Measurements from ENCODE around the gene LDLRAD3.
"Not testable (repeated sequence)": the region's sequence is repeated elsewhere in the genome, so short reads cannot be mapped to it uniquely, and the experiment has no call there.

The LDLRAD3 gene

GRCh38 chr11:35998634-35999033 is 54.8 kb downstream of the LDLRAD3 start:
- DNase-seq = no peak

DNA sequence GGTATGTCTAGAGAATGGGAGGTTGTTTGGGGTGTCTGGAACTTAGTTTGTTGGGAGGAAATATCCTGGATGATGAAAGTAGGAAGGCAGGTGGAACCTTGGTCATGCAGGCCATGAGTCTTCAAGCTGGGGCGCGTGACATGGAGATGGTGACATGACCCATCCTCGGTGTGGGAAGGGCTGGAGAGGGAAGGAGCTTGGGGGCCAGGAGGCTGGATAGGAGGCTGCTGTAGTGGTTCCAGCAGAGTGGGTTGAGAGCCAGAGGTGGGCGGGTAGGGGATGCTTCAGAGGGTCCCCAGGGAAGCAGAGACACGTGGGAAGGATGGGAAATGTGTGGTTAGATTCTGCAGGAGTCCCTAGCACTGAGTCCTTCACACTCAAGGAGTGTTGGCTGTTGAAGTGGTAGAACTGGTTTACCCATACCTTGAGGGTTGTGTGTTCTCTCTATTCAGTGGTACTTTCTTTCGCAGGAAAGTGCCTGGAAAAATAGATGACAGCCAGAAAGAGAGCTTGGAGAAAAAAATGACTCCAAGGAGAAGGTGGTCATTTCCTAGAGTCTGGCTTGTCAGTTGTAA is 56.8 kb downstream of the LDLRAD3 start:
- DNase-seq = peak; percentile 52

GRCh38 chr11:36002196-36002595 is 58.3 kb downstream of the LDLRAD3 start:
- DNase-seq = no peak

- no peak for DNase-seq
These were observed 58.9 kb downstream of the LDLRAD3 start for GRCh38 chr11:36002796-36003195.

DNA sequence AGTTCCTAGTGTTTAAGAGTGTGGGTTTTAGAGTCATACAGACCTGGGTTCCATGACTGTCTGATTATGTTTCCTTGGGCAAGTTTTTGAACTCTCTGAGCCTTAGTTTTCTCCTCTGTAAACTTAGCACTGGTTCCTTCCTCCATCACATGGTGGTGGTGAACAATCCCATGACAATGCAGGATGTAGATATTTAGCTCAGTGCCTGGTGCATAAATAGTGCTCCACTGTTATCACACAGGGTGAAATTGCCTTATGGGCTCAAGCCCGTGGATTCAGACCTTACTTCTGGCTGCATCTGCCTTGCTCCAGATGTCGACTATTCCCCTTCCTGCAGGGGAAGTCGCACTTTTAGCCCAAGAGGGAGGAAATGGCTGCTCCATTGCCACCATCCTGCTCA is 62.7 kb downstream of the LDLRAD3 start:
- no peak for DNase-seq

DNA sequence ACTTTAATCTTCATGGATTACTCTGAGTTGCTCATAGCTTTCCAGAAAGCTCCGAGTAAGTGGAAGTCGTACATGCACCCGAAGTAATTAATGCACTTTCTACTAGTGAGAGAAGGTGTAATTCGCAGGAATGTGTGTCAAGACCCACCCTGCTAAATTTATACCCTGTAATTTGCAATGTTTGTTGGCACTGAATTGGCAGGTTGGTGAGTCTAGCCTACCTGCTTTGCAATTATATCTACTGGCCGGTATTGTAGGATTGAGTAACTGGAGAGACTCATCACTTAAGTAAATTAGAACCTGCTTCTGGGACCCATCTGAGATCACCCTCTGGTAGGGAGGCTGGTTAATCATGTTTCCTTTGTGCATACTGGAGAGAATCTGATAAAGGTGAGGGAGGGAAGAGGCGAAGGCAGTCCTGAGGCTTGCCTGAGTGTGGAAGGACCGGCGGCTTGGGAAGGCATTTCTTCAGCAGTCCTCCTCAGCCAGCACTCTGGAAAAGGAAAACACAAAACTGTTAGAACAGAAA is 63.3 kb downstream of the LDLRAD3 start:
- DNase-seq = no peak

GRCh38 chr11:36008584-36008983 is 64.7 kb downstream of the LDLRAD3 start:
- no peak for DNase-seq

DNA sequence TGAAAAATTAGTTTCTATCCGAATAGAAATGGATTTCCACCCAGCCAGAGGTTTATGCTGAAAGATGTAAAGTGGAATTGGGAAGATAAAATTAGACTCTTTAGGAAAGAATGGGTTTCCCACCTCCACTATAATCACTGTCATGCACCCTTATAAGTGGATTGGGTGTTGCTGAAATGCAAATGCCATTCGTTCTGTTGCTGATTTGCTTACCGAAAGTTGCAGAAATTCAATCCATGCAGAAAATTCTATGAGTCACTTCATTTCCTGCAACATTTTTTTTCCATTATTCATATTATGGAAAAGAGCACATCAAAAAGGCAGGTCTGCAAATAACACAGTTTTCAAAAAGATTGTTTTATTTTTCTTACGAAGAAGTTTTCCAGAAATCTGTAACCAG is 65.6 kb downstream of the LDLRAD3 start:
- DNase-seq = no peak

DNA sequence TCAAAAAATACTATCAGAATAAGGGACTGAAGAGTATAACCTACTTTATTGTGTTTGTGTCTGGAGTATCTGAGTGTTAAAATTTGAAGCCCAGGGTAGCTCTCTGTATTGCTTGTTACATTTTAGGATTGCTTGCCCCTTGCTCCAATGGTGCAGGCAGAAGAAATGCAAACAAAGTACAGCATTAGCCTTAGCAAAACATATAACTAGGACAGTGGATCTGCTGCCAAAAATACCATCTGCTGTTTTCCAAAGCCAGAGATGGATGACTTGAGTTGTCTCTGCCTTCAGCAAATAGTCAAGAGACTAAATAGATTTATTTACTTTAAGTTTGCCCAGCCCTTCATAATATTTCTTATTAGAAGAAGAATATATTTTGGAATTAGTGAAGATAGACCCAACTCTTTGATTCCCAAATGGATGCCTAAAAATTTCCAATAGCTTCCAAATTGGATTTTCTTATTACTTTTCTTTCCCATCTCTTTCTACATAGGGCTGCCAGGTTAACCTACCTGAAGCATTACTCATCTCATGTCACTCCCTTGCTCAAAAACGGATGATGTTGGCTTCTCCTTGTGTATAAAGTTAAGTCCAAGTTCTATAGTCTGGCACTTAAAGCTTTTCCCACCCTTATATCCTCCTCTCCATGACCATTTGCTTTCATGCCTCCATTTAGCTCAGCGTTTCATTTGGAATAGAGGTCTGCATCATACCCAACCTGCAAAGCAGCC is 66.3 kb downstream of the LDLRAD3 start:
- peak; percentile 40 for DNase-seq

GRCh38 chr11:36011574-36011973 is 67.7 kb downstream of the LDLRAD3 start:
- DNase-seq = no peak

GRCh38 chr11:36012455-36012854 is 68.6 kb downstream of the LDLRAD3 start:
- DNase-seq = no peak

GRCh38 chr11:36012979-36013378 is 69.1 kb downstream of the LDLRAD3 start:
- DNase-seq = no peak

DNA sequence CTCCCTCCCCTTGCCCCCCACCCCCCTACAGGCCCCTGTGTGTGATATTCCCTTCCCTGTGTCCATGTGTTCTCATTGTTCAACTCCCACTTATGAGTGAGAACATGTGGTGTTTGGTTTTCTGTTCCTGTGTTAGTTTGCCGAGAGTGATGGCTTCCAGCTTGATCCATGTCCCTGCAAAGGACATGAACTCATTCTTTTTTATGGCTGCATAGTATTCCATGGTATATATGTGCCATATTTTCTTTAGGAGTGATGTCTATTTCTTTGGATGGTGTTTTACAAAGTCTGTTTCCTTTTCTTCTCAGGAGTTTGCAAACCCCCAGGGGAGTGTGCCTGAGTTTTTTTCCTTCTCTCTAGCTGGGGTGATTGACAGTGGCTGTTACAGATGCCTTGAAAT is 69.6 kb downstream of the LDLRAD3 start:
- DNase-seq = not testable (repeated sequence)

DNA sequence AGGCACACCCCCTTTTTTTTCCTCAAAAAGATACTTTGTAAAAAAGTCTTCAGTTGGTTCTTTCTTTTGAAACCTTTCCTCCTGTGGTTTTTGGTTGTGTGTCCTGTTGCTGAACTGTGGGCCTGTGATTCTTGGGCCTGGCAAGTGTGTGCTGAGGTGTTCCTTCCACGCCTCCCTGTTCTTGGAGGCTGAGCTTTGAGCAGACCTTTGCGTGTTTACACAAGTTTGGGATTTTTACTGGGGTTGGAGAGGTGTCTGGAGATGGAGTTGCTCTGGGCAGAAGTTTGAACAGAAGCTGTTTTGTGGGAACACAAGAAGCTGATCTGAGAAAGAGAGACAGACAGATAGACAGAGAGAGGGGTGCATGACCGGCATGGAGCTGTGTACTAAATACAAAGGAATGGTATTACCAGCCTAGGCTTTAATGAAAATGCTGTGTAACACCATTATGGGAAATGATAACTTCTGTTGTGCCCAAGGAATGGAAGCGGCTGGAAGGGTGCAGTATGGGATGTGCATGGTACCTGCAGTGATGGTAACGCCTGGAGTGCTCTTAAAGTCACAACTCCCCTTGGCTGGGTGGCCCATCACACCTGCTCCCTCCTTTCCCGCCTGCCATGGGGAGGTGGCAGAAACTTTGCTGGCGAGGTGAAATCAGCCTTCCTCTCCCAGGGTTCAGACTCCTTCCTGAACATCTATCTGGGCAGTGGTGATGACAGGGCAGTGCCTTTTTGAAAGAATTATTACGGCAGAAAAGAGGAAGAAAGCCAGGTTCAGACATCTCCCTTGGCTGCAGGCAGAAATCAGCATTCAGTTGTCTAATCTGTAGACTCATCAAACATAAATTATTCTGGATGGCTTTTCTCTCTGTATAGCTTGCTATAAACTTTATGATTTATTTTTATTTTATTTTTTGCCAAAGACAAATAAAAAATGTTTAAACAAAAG is 70.4 kb downstream of the LDLRAD3 start:
- no peak for DNase-seq

DNA sequence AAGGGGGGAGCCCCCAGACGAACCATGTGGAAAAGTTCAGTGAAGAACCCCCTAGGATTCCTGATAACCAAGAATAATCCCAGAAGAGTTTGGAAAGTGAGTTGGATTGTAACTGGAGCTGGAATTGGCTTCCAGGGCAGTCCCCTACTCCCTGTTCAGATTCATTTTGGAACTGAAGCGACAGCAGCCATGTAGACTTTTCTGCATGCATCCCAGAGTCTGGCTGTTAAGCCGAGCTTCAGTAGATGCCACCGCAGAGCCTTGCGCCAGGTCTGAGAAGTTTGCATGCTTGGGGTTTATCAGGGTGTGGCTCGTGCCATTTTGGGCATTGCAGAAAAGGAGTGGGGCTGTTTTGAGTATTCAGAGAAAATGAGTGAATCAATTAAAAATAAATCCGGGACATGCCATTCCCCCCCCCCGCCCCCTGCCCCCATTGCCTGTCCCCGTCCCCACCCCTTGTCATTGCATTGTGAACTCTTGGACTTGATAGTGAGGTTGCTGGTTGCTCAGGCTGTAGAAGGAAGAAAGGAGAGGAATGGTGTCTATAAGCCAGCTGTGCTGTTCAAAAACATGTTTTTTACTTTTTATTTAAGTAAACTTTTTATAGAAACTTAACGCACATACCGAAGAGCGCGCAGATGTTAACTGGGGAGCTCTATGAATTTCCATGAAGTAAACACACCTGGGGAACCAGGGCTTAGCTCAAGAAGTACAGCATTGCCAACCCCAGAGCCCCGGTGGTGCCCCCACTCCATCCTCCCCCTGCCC is 71.2 kb downstream of the LDLRAD3 start:
- DNase-seq = no peak

- no peak for DNase-seq
These were observed 71.9 kb downstream of the LDLRAD3 start for GRCh38 chr11:36015799-36016198.

DNA sequence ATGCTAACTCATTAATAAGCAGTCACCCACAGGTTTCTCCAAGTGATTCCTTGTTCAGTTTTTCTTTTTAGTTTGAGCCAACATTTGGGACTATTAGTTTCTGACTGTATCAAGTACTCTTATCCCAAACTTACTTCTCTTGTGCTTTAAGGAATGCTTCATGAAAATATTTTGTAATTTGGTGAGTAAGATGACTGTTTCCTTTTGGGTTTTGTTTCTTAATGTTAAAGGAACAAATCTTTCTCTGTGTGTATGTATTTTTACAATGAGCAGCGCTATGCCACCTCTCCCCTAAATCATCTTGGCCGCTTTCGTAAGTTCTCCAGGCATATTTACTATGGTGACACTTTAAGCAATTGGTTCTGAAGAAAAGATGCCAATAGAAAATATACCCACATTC is 72.4 kb downstream of the LDLRAD3 start:
- DNase-seq = no peak

DNA sequence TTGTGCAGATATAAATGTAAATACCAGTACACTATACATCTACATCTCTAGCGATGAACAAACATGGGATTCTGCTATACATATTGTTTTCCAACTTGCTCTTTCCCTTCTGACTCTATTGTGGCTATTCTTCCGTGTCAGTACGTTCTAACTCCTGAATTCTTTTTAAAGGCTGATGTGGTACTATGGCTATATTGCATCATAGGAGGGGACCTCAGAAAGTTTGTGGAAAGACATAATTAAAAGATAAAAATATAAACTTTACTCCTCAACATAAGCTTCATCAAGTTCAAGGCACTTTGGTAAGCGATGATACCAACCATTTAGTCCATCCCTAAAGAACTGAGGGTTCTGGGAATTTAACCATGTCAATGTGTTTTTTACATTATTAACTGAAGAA is 72.8 kb downstream of the LDLRAD3 start:
- no peak for DNase-seq

DNA sequence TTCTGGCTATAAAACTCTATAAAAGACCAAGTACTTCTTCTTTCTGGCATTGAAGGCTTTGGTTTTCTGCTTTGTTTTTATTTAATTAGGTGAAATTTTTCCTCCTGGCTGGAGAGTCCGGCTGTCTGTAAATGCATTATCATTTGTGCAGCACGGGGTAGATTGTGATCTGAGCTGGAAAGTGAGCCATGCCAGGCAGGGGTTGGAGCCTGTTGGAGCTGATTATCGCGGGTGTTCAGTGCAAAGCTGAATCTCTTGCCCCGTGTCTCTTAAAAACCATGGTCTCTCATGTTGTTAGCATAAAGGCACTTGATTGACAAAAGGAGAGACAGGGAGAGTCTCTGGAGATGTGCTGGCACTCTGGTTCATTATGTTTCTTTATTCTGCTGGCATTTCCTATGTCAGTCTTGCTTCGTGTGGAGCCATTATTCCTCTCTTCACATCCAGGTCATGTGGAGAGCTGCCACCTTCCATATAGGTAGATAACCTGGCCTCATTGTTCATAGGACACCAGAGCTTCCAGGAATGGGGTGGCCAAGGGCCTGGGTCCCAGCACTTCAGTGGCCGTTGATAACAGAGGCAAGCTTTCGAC is 75.2 kb downstream of the LDLRAD3 start:
- peak; percentile 73 for DNase-seq

DNA sequence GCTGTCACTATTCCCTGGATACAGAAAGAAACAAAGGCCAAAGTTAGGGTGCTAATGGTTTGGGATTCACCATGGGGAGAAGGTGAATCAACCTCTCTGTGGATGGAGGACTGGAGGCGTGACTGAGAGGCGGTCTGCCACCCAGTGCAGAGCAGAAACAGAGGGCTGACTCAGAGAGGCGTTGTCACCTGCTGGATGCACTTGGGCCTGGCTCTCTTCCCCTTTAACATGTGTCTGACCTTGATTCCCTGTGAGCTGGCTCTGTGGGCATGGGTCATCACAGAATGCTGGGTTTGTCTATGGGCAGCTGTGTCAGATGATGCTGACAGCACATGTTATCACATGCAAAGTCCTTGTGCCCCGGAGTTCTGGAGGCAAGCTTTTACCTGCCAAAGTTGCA is 75.9 kb downstream of the LDLRAD3 start:
- DNase-seq = no peak

DNA sequence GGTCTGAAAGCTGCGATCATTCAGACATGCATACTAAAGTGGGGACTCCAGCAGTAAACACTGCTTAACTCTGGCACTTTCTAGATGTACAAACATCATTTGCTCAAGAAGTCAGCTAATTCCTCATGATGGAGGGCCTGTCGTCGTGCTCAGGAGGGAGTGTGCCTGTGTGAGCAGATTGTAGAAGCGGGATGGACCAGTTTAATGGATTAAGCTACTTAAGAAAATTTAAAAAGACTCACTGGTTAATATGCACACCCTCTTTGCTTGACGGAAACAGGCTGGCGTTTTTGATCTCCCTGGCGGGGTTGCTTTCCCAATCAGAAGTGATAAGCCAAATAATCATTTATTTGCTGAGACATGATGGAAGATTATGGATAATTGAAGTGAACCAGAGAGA is 79.0 kb downstream of the LDLRAD3 start:
- DNase-seq = no peak

DNA sequence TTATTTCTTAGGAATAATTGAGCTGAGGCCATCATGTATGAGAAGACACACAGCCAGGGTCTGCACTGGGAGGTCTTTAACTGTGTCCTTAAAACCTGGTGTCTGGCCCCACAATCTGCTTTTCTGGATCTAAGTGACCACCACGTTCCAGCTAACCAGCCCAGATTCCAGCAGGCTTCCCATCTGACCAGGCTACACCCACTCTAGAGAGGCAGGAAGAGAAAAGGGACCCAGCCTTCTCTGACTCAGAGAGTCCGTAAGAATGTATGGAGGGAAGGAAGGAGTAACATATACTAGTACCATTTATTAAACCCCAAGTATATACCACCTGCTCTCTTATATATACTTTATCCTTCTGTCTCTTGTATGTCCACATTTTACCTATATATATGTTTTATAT is 80.1 kb downstream of the LDLRAD3 start:
- no peak for DNase-seq
